ENCODE measurements around the gene TMPRSS6. TPM values are rescaled to one million over a fixed set of nuclear protein-coding genes. Genes with fewer than 3 reads are reported as not detected.

Gene TMPRSS6
- total and polyA plus RNA-seq, 2 donors = 0.57 to 1.8 TPM

- Histone ChIP-seq H3K27ac (ENCODE audit: low read depth in 1 of 2, low read length in 1 of 2) (no peak overlapping the region), H3K36me3 (ENCODE audit: control insufficient read depth in 2 of 2, insufficient read depth in 2 of 2, low read length in 1 of 2) (no peaks in the 10 kb centered on the region), H3K27me3 (ENCODE audit: control insufficient read depth in 2 of 2, insufficient read depth in 1 of 2, low read length in 1 of 2) (peaks cover 2 to 15% of the 10 kb centered on the region in 2 donors), H3K9me3 (ENCODE audit: control insufficient read depth in 2 of 2, insufficient read depth in 1 of 2, low read length in 1 of 2) (no peaks in the 10 kb centered on the region), H3K4me3 (ENCODE audit: low read length in 2 of 2) (no peak overlapping the region), H3K4me1 (ENCODE audit: control insufficient read depth in 2 of 2, insufficient read depth in 2 of 2, low read length in 2 of 2) (no peaks in the 10 kb centered on the region)
- DNase-seq (ENCODE audit: low read depth in 6 of 9, low spot score in 9 of 9) = no peak
- 78% methylated on average over 14 of the region's 14 CpGs for WGBS
Observed at GRCh38 chr22:37037669-37038068, 71.8 kb downstream of the TMPRSS6 start.

DNA sequence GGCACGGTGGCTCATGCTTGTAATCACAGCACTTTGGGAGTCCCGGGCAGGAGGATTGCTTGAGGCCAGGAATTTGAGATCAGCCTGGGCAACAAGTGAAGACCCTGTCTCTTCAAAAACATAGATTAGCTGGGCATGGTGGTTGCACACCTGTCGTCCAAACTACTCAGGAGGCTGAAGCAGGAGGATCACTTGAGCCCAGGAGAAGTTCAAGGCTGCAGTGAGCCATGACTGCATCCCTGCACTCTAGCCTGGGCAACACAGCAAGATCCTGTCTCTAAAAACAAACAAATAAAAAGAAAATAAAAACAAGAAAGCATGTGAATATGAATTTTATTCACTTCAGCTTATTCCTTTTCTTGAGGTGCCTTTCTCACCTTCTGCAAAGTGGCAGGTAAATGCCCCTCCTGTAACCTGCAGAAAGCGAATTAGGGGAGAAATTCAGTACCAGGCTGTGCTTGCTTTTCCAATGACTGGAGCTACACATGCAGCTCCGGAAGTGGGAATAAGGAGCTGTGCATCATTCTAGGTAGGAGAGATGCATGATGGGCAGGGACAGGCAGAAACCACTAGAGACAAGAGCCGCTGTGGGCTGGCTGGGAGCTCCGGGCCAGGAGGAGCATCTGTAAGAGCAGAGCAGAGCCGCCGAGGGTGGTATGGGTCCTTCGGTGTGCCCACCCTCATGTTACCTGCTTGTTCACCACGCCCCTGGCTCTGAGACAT, 72.7 kb downstream of the TMPRSS6 start:
- Histone ChIP-seq H3K4me1 (ENCODE audit: control insufficient read depth in 2 of 2, insufficient read depth in 2 of 2, low read length in 2 of 2) (no peaks in the 10 kb centered on the region), H3K27me3 (ENCODE audit: control insufficient read depth in 2 of 2, insufficient read depth in 1 of 2, low read length in 1 of 2) (peaks cover 2 to 15% of the 10 kb centered on the region in 2 donors), H3K4me3 (ENCODE audit: low read length in 2 of 2) (no peak overlapping the region), H3K9me3 (ENCODE audit: control insufficient read depth in 2 of 2, insufficient read depth in 1 of 2, low read length in 1 of 2) (no peaks in the 10 kb centered on the region), H3K27ac (ENCODE audit: low read depth in 1 of 2, low read length in 1 of 2) (no peak overlapping the region), H3K36me3 (ENCODE audit: control insufficient read depth in 2 of 2, insufficient read depth in 2 of 2, low read length in 1 of 2) (no peaks in the 10 kb centered on the region)
- DNase-seq (ENCODE audit: low read depth in 6 of 9, low spot score in 9 of 9) = no peak
- 91% methylated on average over 11 of the region's 11 CpGs for WGBS

DNA sequence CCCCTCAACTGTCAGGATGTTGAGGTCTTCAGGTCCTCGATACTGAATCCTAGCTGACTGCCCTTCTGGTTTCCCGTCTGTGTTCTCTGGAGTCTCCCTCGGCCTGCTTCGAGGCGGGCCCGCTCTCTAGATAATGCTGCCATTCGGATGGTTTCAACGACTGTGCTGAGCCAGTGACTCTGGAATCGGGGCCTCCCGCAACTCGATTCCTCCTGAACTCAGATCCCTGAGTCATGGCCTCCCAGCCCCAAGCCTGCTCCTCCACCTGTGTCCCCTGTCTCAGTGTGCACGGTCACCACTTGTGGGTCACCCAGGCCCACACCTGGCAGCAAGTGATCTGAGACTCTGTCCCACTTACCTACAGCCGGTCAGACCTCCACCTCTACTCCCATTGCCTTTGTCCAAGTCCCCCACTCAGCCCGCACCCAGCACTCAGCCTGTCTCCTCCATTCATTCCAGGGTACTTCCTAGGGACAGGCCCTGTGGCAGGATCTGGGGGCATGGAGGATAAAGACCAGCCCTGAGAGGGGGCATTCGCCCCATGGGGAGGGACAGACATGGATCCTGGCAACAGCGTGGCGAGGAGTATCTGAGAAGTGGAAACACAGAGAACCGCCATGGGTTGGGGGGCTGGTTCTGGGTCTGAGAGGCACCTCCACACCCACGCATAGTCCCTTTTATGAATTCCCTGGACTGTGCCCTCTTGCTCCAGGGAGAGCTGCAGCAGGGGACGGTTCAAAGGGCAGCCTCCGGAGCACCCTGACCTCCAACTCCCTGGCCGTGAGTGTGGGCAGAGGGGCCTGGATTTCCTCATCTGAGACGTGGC, 75.7 kb downstream of the TMPRSS6 start:
- H3K36me3 ChIP-seq (ENCODE audit: control insufficient read depth in 2 of 2, insufficient read depth in 2 of 2, low read length in 1 of 2) = peaks cover 0 to 5% of the 10 kb centered on the region in 2 donors
- no peak overlapping the region for H3K27ac ChIP-seq (ENCODE audit: low read depth in 1 of 2, low read length in 1 of 2)
- no peaks in the 10 kb centered on the region for H3K4me1 ChIP-seq (ENCODE audit: control insufficient read depth in 2 of 2, insufficient read depth in 2 of 2, low read length in 2 of 2)
- no peak overlapping the region for H3K4me3 ChIP-seq (ENCODE audit: low read length in 2 of 2)
- 97% methylated on average over 23 of the region's 23 CpGs for WGBS
- no peaks in the 10 kb centered on the region for H3K9me3 ChIP-seq (ENCODE audit: control insufficient read depth in 2 of 2, insufficient read depth in 1 of 2, low read length in 1 of 2)
- peaks cover 2 to 12% of the 10 kb centered on the region in 2 donors for H3K27me3 ChIP-seq (ENCODE audit: control insufficient read depth in 2 of 2, insufficient read depth in 1 of 2, low read length in 1 of 2)
- no peak for DNase-seq (ENCODE audit: low read depth in 6 of 9, low spot score in 9 of 9)

DNA sequence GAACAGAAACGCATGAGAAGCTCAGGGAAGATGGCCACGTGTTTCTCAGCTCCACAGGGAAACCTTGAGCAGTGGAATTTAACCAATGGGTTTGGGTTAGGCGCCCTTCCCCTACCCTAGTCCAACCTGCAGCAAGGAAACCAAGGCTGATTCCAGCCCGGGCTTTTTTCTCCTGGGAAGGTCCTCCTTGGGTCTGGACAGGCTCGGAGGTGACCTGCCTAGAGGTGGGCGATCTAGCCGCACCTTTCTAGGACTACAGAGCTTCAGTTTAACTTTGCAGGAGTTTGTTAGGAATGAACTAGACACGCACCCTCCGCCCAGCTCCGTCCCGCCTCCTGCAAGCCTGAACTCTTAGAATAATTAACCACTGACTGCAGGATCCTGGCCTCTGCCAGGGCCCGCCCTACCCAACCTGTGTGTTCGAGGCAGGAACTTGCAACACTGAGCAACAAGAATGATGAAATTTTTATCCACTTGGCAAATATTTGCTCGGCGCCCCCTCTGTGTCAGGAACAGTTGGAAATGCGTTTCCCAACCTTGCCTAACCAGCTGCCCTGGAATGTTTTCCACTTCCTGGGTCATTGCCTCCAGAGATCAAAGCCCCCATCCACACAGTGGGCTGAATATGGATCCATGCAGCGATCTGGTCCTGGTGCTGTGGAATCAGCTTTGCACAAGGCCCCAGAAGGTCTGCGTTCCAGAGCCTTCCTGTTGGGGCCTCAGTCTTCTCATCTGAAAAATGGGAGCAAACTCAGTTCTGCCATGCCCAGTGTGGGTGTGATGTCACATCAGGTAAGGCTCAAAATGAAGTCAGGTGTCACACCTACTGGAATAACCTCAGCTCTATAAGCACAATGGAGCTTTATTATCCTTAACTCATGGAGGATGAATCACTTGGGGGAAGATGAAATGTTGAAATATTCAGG, 76.7 kb downstream of the TMPRSS6 start:
- H3K27ac ChIP-seq (ENCODE audit: low read depth in 1 of 2, low read length in 1 of 2) = no peak overlapping the region
- DNase-seq (ENCODE audit: low read depth in 6 of 9, low spot score in 9 of 9) = no peak
- H3K36me3 ChIP-seq (ENCODE audit: control insufficient read depth in 2 of 2, insufficient read depth in 2 of 2, low read length in 1 of 2) = peaks cover 0 to 5% of the 10 kb centered on the region in 2 donors
- whole genome bisulfite sequencing = 93% methylated on average over 18 of the region's 18 CpGs
- H3K27me3 ChIP-seq (ENCODE audit: control insufficient read depth in 2 of 2, insufficient read depth in 1 of 2, low read length in 1 of 2) = peaks cover 2 to 11% of the 10 kb centered on the region in 2 donors
- no peaks in the 10 kb centered on the region for H3K4me1 ChIP-seq (ENCODE audit: control insufficient read depth in 2 of 2, insufficient read depth in 2 of 2, low read length in 2 of 2)
- no peak overlapping the region for H3K4me3 ChIP-seq (ENCODE audit: low read length in 2 of 2)
- no peaks in the 10 kb centered on the region for H3K9me3 ChIP-seq (ENCODE audit: control insufficient read depth in 2 of 2, insufficient read depth in 1 of 2, low read length in 1 of 2)

- Histone ChIP-seq H3K27ac (ENCODE audit: low read depth in 1 of 2, low read length in 1 of 2) (no peak overlapping the region), H3K4me1 (ENCODE audit: control insufficient read depth in 2 of 2, insufficient read depth in 2 of 2, low read length in 2 of 2) (no peaks in the 10 kb centered on the region), H3K36me3 (ENCODE audit: control insufficient read depth in 2 of 2, insufficient read depth in 2 of 2, low read length in 1 of 2) (peaks cover 0 to 5% of the 10 kb centered on the region in 2 donors), H3K27me3 (ENCODE audit: control insufficient read depth in 2 of 2, insufficient read depth in 1 of 2, low read length in 1 of 2) (peaks cover 0 to 4% of the 10 kb centered on the region in 2 donors), H3K9me3 (ENCODE audit: control insufficient read depth in 2 of 2, insufficient read depth in 1 of 2, low read length in 1 of 2) (no peaks in the 10 kb centered on the region), H3K4me3 (ENCODE audit: low read length in 2 of 2) (no peak overlapping the region)
- 95% methylated on average over 2 of the region's 2 CpGs for WGBS
- DNase-seq (ENCODE audit: low read depth in 6 of 9, low spot score in 9 of 9) = no peak
Observed at GRCh38 chr22:37032134-37032534, 77.4 kb downstream of the TMPRSS6 start.

DNA sequence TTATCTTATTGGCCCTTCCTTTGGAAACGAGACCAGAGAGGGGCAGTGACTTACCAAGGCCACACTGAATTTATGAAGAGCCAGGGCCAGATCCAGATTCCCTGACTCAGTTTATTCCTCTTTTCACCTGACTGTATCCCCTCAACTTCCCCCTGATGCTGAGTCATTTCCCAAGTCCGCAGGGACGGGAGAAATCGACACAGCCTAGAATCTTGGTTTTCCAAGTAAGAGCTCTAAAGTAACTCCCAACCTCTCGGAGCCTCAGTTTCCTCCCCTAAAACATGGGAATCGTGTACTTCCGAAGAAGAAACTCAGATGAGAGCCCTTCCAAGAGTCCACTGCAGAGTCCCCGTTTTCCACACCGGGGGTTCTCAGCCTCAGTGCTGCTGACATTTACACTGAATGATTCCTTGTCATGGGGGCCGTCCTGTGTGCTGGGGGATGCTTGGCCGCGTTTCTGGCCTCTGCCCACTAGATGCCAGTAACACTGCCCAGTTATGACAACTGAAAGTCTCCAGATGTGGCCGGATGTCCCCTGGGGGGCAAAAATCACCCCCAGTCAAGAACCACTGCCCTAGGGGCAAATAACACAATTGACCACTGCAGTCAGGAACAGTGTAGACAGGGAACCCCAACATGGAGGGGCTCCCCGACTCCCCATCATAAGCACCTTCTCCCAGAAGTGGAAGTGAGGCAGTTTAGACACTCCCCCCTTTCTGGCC, 78.8 kb downstream of the TMPRSS6 start:
- Histone ChIP-seq H3K9me3 (ENCODE audit: control insufficient read depth in 2 of 2, insufficient read depth in 1 of 2, low read length in 1 of 2) (no peaks in the 10 kb centered on the region), H3K36me3 (ENCODE audit: control insufficient read depth in 2 of 2, insufficient read depth in 2 of 2, low read length in 1 of 2) (peaks cover 0 to 5% of the 10 kb centered on the region in 2 donors), H3K27me3 (ENCODE audit: control insufficient read depth in 2 of 2, insufficient read depth in 1 of 2, low read length in 1 of 2) (no peaks in the 10 kb centered on the region), H3K4me1 (ENCODE audit: control insufficient read depth in 2 of 2, insufficient read depth in 2 of 2, low read length in 2 of 2) (no peaks in the 10 kb centered on the region), H3K27ac (ENCODE audit: low read depth in 1 of 2, low read length in 1 of 2) (no peak overlapping the region), H3K4me3 (ENCODE audit: low read length in 2 of 2) (no peak overlapping the region)
- WGBS = 92% methylated on average over 14 of the region's 14 CpGs
- DNase-seq (ENCODE audit: low read depth in 6 of 9, low spot score in 9 of 9) = no peak

GRCh38 chr22:37028692-37029674, 80.5 kb downstream of the TMPRSS6 start:
- no peak for DNase-seq (ENCODE audit: low read depth in 6 of 9, low spot score in 9 of 9)
- Histone ChIP-seq H3K27me3 (ENCODE audit: control insufficient read depth in 2 of 2, insufficient read depth in 1 of 2, low read length in 1 of 2) (no peaks in the 10 kb centered on the region), H3K27ac (ENCODE audit: low read depth in 1 of 2, low read length in 1 of 2) (no peak overlapping the region), H3K4me3 (ENCODE audit: low read length in 2 of 2) (no peak overlapping the region), H3K36me3 (ENCODE audit: control insufficient read depth in 2 of 2, insufficient read depth in 2 of 2, low read length in 1 of 2) (peaks cover 0 to 8% of the 10 kb centered on the region in 2 donors), H3K9me3 (ENCODE audit: control insufficient read depth in 2 of 2, insufficient read depth in 1 of 2, low read length in 1 of 2) (no peaks in the 10 kb centered on the region), H3K4me1 (ENCODE audit: control insufficient read depth in 2 of 2, insufficient read depth in 2 of 2, low read length in 2 of 2) (no peaks in the 10 kb centered on the region)
- 97% methylated on average over 22 of the region's 22 CpGs for WGBS
